Measurements from ENCODE around the gene RIOK3. TPM values are rescaled to one million over a fixed set of nuclear protein-coding genes. Genes with fewer than 3 reads are reported as not detected.

Gene RIOK3
- total RNA-seq, 4 donors from 2014 or later = 85.4 to 219 (median 97.0) TPM

DNA sequence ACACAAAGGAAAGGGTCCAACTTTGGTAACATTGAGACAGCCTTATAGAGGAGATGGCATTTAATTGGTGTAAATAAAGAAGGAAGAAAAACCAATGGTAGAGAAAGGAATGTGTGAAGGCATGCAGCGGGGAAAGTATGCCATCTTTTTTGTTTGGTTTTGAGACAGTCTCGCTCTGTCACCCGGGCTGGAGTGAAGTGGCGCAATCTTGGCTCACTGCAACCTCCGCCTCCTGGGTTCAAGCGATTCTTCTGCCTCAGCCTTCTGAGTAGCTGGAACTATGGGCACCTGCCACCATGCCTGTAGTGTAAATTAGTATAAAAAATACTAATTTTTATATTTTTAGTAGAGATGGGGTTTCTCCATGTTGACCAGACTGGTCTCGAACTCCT, 6.4 kb downstream of the RIOK3 start:
- Histone ChIP-seq H3K27me3 (no peaks in the 10 kb centered on the region), H3K27ac (no peak overlapping the region), H3K4me1 (peaks cover 53% of the 10 kb centered on the region), H3K4me3 (no peak overlapping the region), H3K9me3 (no peaks in the 10 kb centered on the region), H3K36me3 (peaks cover 24% of the 10 kb centered on the region)
- WGBS = 92% methylated on average over 7 of the region's 7 CpGs
- TF ChIP-seq POLR2A (IDR thresholded peaks at IDR 0.05) (no peak), EP300 (IDR thresholded peaks at IDR 0.05) (no peak), POLR2AphosphoS5 (IDR thresholded peaks at IDR 0.05) (no peak)
- TF ChIP-seq, protein P1, sequence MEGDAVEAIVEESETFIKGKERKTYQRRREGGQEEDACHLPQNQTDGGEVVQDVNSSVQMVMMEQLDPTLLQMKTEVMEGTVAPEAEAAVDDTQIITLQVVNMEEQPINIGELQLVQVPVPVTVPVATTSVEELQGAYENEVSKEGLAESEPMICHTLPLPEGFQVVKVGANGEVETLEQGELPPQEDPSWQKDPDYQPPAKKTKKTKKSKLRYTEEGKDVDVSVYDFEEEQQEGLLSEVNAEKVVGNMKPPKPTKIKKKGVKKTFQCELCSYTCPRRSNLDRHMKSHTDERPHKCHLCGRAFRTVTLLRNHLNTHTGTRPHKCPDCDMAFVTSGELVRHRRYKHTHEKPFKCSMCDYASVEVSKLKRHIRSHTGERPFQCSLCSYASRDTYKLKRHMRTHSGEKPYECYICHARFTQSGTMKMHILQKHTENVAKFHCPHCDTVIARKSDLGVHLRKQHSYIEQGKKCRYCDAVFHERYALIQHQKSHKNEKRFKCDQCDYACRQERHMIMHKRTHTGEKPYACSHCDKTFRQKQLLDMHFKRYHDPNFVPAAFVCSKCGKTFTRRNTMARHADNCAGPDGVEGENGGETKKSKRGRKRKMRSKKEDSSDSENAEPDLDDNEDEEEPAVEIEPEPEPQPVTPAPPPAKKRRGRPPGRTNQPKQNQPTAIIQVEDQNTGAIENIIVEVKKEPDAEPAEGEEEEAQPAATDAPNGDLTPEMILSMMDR (IDR thresholded peaks at IDR 0.05) = no peak
- no peak for DNase-seq (ENCODE audit: low spot score in 2 of 2)

DNA sequence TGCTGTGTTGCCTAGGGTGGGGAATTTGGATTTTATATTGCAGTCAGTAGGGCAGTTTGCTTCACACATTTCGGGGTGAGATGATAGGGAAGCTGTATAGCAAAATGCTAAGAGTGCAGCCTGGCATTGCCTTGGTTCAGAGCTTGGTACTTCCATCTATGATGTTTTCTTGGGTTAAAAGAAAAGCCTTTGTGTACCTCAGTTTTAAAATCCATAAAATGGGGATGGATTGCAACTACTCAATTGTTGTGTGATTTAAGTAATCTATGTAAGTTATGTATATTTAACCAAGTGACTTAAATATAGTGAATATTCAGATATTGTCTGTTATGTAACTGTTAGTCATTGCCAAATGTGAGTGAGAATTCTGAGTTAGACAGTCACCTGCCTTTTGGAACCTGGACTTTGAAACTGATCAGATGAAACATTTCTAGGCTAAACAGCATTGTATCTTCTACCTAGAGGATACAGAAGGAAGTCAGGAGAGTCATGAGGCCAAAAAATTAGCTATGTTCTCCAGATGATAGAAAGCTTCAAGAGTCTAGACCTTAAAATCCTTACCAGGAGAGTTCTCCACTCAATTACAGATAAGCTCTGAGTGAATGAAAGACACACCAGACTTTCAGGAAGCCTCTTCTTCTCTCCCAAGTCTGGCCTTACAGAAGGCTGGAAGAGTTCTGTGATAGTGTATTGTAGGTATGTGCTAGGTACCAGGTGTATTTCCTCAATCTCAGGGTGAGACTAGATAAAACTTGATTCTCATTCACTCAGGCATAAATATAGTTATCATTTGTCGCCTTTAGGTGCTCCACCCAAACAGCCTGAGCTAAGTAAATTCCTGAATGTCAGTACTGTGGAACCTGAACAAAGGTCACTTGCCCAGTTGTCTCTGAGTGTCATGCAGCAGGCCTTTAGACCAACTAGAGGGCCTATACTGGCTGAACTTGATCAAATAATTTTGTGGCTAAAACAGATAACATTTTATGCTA, 7.5 kb downstream of the RIOK3 start:
- peaks cover 35% of the 10 kb centered on the region for H3K36me3 ChIP-seq
- peaks cover 43% of the 10 kb centered on the region for H3K4me1 ChIP-seq
- TF ChIP-seq POLR2AphosphoS5 (IDR thresholded peaks at IDR 0.05) (no peak), EP300 (IDR thresholded peaks at IDR 0.05) (no peak), POLR2A (IDR thresholded peaks at IDR 0.05) (no peak)
- TF ChIP-seq, protein P1 (IDR thresholded peaks at IDR 0.05) = no peak
- H3K9me3 ChIP-seq = no peaks in the 10 kb centered on the region
- no peak overlapping the region for H3K27ac ChIP-seq
- no peak overlapping the region for H3K4me3 ChIP-seq
- DNase-seq (ENCODE audit: low spot score in 2 of 2) = no peak
- H3K27me3 ChIP-seq = no peaks in the 10 kb centered on the region
- WGBS = 70% methylated on average over 2 of the region's 2 CpGs

DNA sequence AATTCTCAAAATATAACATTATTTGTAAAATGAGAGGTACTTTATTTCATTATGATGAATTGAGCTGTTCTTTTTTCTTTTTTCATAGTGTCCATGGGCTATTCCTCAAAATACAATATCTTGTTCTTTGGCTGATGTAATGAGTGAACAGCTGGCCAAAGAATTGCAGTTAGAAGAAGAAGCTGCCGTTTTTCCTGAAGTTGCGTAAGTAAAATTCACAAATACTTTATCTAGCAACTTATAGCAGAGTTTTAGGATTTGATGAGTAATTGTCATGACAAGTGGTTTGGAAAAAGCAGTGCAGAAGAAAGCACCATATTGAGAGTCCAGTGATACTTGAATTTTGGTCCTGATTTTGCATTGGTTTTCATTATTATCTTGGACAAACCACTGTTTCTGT, 9.8 kb downstream of the RIOK3 start:
- no peak overlapping the region for H3K4me3 ChIP-seq
- peaks cover 58% of the 10 kb centered on the region for H3K36me3 ChIP-seq
- no peaks in the 10 kb centered on the region for H3K27me3 ChIP-seq
- no peak overlapping the region for H3K27ac ChIP-seq
- H3K4me1 ChIP-seq = peaks cover 28% of the 10 kb centered on the region
- DNase-seq (ENCODE audit: low spot score in 2 of 2) = no peak
- WGBS = 74% methylated on average over 2 of the region's 2 CpGs
- no peaks in the 10 kb centered on the region for H3K9me3 ChIP-seq
- TF ChIP-seq, protein P1 (IDR thresholded peaks at IDR 0.05) = no peak
- TF ChIP-seq EP300 (IDR thresholded peaks at IDR 0.05) (no peak), POLR2A (IDR thresholded peaks at IDR 0.05) (no peak), POLR2AphosphoS5 (IDR thresholded peaks at IDR 0.05) (no peak)

DNA sequence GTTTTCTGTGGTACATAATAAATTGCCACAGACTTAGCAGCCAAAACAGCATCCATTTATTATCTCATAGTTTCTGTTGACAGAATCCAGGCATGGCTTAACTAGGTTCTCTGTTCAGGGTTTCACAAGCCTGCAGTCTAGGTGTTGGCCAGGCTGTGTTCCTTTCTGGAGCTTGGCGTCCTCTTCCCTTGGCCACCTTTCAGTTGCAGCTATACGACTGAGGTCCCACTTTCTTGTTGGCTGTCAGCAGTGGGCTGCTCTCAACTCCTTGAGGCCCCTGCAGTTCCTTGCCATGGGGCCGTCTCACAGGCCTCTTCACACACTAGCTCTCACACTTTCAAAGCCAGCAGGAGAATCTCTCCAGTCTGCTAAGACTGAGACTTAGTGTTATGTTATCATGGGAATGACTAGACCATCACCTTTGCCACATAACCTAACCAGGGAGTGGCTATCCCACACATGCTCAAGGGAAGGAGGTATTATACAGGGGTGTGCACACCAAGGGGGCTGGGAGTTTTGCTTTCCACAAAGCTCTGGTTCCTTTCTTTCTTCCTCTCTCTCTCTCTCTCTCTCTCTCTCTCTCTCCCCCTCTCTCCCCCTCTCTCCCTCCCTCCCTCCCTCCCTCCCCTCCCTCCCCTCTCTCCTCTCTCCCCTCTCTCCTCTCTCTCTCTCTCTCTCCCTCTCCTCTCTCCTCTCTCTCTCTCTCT, 15.8 kb downstream of the RIOK3 start:
- no peak overlapping the region for H3K27ac ChIP-seq
- H3K4me3 ChIP-seq = no peak overlapping the region
- peaks cover 98% of the 10 kb centered on the region for H3K36me3 ChIP-seq
- H3K9me3 ChIP-seq = no peaks in the 10 kb centered on the region
- TF ChIP-seq POLR2A (IDR thresholded peaks at IDR 0.05) (no peak), POLR2AphosphoS5 (IDR thresholded peaks at IDR 0.05) (no peak), EP300 (IDR thresholded peaks at IDR 0.05) (no peak)
- TF ChIP-seq, protein P1 (IDR thresholded peaks at IDR 0.05) = no peak
- no peak for DNase-seq (ENCODE audit: low spot score in 2 of 2)
- 86% methylated on average over 3 of the region's 3 CpGs for WGBS
- H3K27me3 ChIP-seq = no peaks in the 10 kb centered on the region
- H3K4me1 ChIP-seq = no peaks in the 10 kb centered on the region

Measured in suprapubic skin (tissue), 4 donors.